ENCODE data around the gene ING5.

The ING5 gene

GRCh38 chr2:241670333-241671110 is 31.3 kb upstream of the ING5 start:
- in situ Hi-C loops (cut with HindIII; ENCODE audit: low pct_ligation_motif_present, low sequenced_read_pairs) = no loop called here
- Histone ChIP-seq H3K27ac (no peak overlapping the region), H3K27me3 (replicated peaks) (no peaks in the 10 kb centered on the region), H3K36me3 (replicated peaks) (peaks cover 31% of the 10 kb centered on the region), H3K4me3 (ENCODE audit: low read depth, low read length) (no peak overlapping the region)
- no peak for DNase-seq
- no peak for TF ChIP-seq CTCF (IDR thresholded peaks at IDR 0.05; ENCODE audit: low read depth, low read length, missing control alignments)

- H3K36me3 ChIP-seq (replicated peaks) = peaks cover 37% of the 10 kb centered on the region
- no peaks in the 10 kb centered on the region for H3K27me3 ChIP-seq (replicated peaks)
- no peak overlapping the region for H3K27ac ChIP-seq
- H3K4me3 ChIP-seq (ENCODE audit: low read depth, low read length) = no peak overlapping the region
- no peak for DNase-seq
- in situ Hi-C loops (cut with HindIII; ENCODE audit: low pct_ligation_motif_present, low sequenced_read_pairs) = no loop called here
- TF ChIP-seq CTCF (IDR thresholded peaks at IDR 0.05; ENCODE audit: low read depth, low read length, missing control alignments) = no peak
These were observed 30.2 kb upstream of the ING5 start for GRCh38 chr2:241671457-241672240.

GRCh38 chr2:241672243-241673188 is 29.3 kb upstream of the ING5 start:
- Histone ChIP-seq H3K27me3 (replicated peaks) (no peaks in the 10 kb centered on the region), H3K27ac (no peak overlapping the region), H3K36me3 (replicated peaks) (peaks cover 46% of the 10 kb centered on the region), H3K4me3 (ENCODE audit: low read depth, low read length) (no peak overlapping the region)
- no peak for DNase-seq
- TF ChIP-seq CTCF (IDR thresholded peaks at IDR 0.05; ENCODE audit: low read depth, low read length, missing control alignments) = no peak
- in situ Hi-C loops (cut with HindIII; ENCODE audit: low pct_ligation_motif_present, low sequenced_read_pairs) = no loop called here

GRCh38 chr2:241673189-241673663 is 28.6 kb upstream of the ING5 start:
- DNase-seq = no peak
- Histone ChIP-seq H3K27ac (no peak overlapping the region), H3K27me3 (replicated peaks) (no peaks in the 10 kb centered on the region), H3K4me3 (ENCODE audit: low read depth, low read length) (no peak overlapping the region), H3K36me3 (replicated peaks) (peaks cover 49% of the 10 kb centered on the region)
- TF ChIP-seq CTCF (IDR thresholded peaks at IDR 0.05; ENCODE audit: low read depth, low read length, missing control alignments) = no peak
- in situ Hi-C loops (cut with HindIII; ENCODE audit: low pct_ligation_motif_present, low sequenced_read_pairs) = no loop called here

GRCh38 chr2:241673797-241674725 is 27.8 kb upstream of the ING5 start:
- peak; percentile 11 for DNase-seq
- Histone ChIP-seq H3K4me3 (ENCODE audit: low read depth, low read length) (no peak overlapping the region), H3K27me3 (replicated peaks) (no peaks in the 10 kb centered on the region), H3K27ac (no peak overlapping the region), H3K36me3 (replicated peaks) (peaks cover 48% of the 10 kb centered on the region)
- in situ Hi-C loops (cut with HindIII; ENCODE audit: low pct_ligation_motif_present, low sequenced_read_pairs) = no loop called here
- no peak for TF ChIP-seq CTCF (IDR thresholded peaks at IDR 0.05; ENCODE audit: low read depth, low read length, missing control alignments)
